Measurements from ENCODE around the gene CNTNAP4. TPM values are rescaled to one million over a fixed set of nuclear protein-coding genes. Genes with fewer than 3 reads are reported as not detected.

Gene CNTNAP4
- total and polyA plus RNA-seq, 2 of the 8 experiments (the other 6 are each of a cell fraction or from before 2014, with no cell fraction given) = not detected

- FAIRE-seq (no peak), DNase-seq (ENCODE audit: low read depth in 1 of 2, low spot score in 2 of 2) (no peak)
- H3K18ac ChIP-seq (ENCODE audit: extremely low read depth, low read length) = no peak overlapping the region
- H4K5ac ChIP-seq (ENCODE audit: insufficient read length, low read depth, low read length) = no peak overlapping the region
- no peak overlapping the region for H3K4me2 ChIP-seq (ENCODE audit: insufficient read depth in 1 of 2, low read depth in 2 of 2, low read length in 2 of 2)
- no peaks in the 10 kb centered on the region for H3K79me2 ChIP-seq (ENCODE audit: control insufficient read depth in 1 of 2, insufficient read depth in 2 of 2, low read length in 2 of 2)
- no peak overlapping the region for H3K27ac ChIP-seq (ENCODE audit: low read depth, low read length)
- no peak overlapping the region for H4K91ac ChIP-seq (replicated peaks; ENCODE audit: insufficient read length, low read length)
- H4K8ac ChIP-seq (ENCODE audit: extremely low read depth, insufficient read depth, low read length) = no peak overlapping the region
- peaks cover 0 to 1% (median 0%) of the 10 kb centered on the region in 4 experiments; a peak in 1 of 7 replicates for H3K27me3 ChIP-seq (replicated peaks in 1 of 4; ENCODE audit: control insufficient read depth in 3 of 4, extremely low read depth in 1 of 4, insufficient read depth in 3 of 4, low read length in 3 of 4)
- TF ChIP-seq CEBPB (IDR thresholded peaks at IDR 0.05; ENCODE audit: low read depth, low read length) (peak; percentile 49; the same call in 1 of the 2 replicates), EZH2 (IDR thresholded peaks at IDR 0.05; ENCODE audit: low read depth, low read length, severe bottlenecking) (no peak)
- H3K23me2 ChIP-seq (ENCODE audit: low read depth, low read length) = no peaks in the 10 kb centered on the region
- no peak overlapping the region for H2BK5ac ChIP-seq (ENCODE audit: low read depth, low read length)
- H2BK20ac ChIP-seq (ENCODE audit: low read length) = no peak overlapping the region
- H3K79me1 ChIP-seq (ENCODE audit: low read depth, low read length) = no peaks in the 10 kb centered on the region
- peaks cover 0 to 2% (median 0%) of the 10 kb centered on the region in 4 experiments; a peak in 1 of 7 replicates for H3K4me1 ChIP-seq (replicated peaks in 1 of 4; ENCODE audit: control insufficient read depth in 3 of 4, insufficient read depth in 4 of 4, low read length in 3 of 4)
- H2BK120ac ChIP-seq (replicated peaks; ENCODE audit: low read depth, low read length) = no peak overlapping the region
- H3K4ac ChIP-seq (replicated peaks; ENCODE audit: insufficient read length, low read depth, low read length) = no peak overlapping the region
- no peak overlapping the region for H2BK12ac ChIP-seq (ENCODE audit: low read depth, low read length)
- H4K20me1 ChIP-seq (replicated peaks in 1 of 2; ENCODE audit: control insufficient read depth in 1 of 2, insufficient read depth in 2 of 2, low read length in 2 of 2) = no peaks in the 10 kb centered on the region
- H2AFZ ChIP-seq (ENCODE audit: low read length) = no peak overlapping the region
- H3K9ac ChIP-seq (replicated peaks in 1 of 4; ENCODE audit: extremely low read depth in 1 of 4, low read depth in 3 of 4, low read length in 3 of 4) = no peak overlapping the region
- H3K23ac ChIP-seq (ENCODE audit: insufficient read length) = no peak overlapping the region
- CTCF ChIA-PET (ENCODE audit: partially characterized antibody) = interaction anchor here (1.5 kb wide), 1 partner anchor 9 kb away, joined by 5 read pairs; no protein-coding TSS in a partner anchor
- no peak overlapping the region for H3K4me3 ChIP-seq (ENCODE audit: extremely low read depth in 1 of 4, insufficient read depth in 2 of 4, low read depth in 3 of 4, low read length in 4 of 4)
- H2BK15ac ChIP-seq (ENCODE audit: low read length) = no peak overlapping the region
- no peak overlapping the region for H3K56ac ChIP-seq (replicated peaks; ENCODE audit: insufficient read length, low read depth, low read length)
- POLR2A ChIA-PET (ENCODE audit: partially characterized antibody) = no interaction called here
- no peaks in the 10 kb centered on the region for H3K36me3 ChIP-seq (ENCODE audit: control insufficient read depth in 2 of 4, insufficient read depth in 4 of 4, low read length in 3 of 4)
- no peak overlapping the region for H2AK5ac ChIP-seq (ENCODE audit: low read depth, low read length)
- no peak overlapping the region for H3K14ac ChIP-seq (ENCODE audit: insufficient read length)
- H3K9me3 ChIP-seq (ENCODE audit: insufficient read depth in 2 of 2, low read depth in 1 of 2, low read length in 1 of 2) = no peaks in the 10 kb centered on the region
Measured at GRCh38 chr16:76386784-76387183, 109.6 kb downstream of the CNTNAP4 start.
